Mucosa of descending colon (tissue), 3 donors: Measurements from ENCODE around the gene UXT. TPM values are rescaled to one million over a fixed set of nuclear protein-coding genes. Genes with fewer than 3 reads are reported as not detected.

Experiments used
- ATAC-seq: fragments of 200-7000 bp; cut with Tn5 transposase; one replicate; pipeline ENCODE4 v1.9.1; 2020; ENCODE audit warnings: mild to moderate bottlenecking, moderate library complexity
- DNase-seq, 3 donors: peaks; one replicate each; pipeline ENCODE4 v3.0.0-alpha.2; 2020
- H3K36me3 ChIP-seq: fragments of 200-600 bp; one replicate; pipeline ENCODE4 v1.8.0; 2021; ENCODE audit warnings: low read depth, mild to moderate bottlenecking
- H3K4me1 ChIP-seq: fragments of 200-600 bp; one replicate; pipeline ENCODE4 v1.8.0; 2021; ENCODE audit warnings: low read depth, mild to moderate bottlenecking
- H3K4me3 ChIP-seq: fragments of 200-600 bp; one replicate; pipeline ENCODE4 v1.8.0; 2021; ENCODE audit warnings: mild to moderate bottlenecking
- H3K9me3 ChIP-seq: fragments of 200-600 bp; one replicate; pipeline ENCODE4 v1.8.0; 2021; ENCODE audit warnings: mild to moderate bottlenecking
- CTCF ChIP-seq: fragments of 200-600 bp; IDR thresholded peaks from one replicate; pipeline ENCODE4 v1.8.0; 2022; ENCODE audit warnings: antibody characterized with exemption, mild to moderate bottlenecking
- intact Hi-C, 2 donors: fragments of 100-400 bp; cut with DNase I in 1 of 2; cut with micrococcal nuclease in 1 of 2; formaldehyde crosslinking; loops; one replicate each; pipeline versions ENCODE4 v1.11.0 to v1.11.1; 2022; cut with DNase I, micrococcal nuclease
- total RNA-seq, 3 donors: library from RNA; stranded (reverse); fragmentation: NEBNext Ultra II Directional in 2 of 3; extraction: Animal tissue kit (Norgen Biotek cat#: 25700) in 2 of 3; gene quantifications; one replicate each; pipeline versions ENCODE4 v1.2.1 to v1.2.4, GENCODE V29; 2021 to 2023
- donor health status: DM: no; HTN: no; CAD: no; lungs with moderate emphysema.
- donor health status: DM: no; HTN: no; CAD: no.
- donor health status: DM: no; HTN: yes; CAD: no.

The UXT gene
- total RNA-seq, 3 donors from 2014 or later: 83.1 to 109 (median 96.7) TPM

- DNase-seq: no peak
- intact Hi-C loops: no loop called here
- no peaks in the 10 kb centered on the region for H3K9me3 ChIP-seq
- H3K4me3 ChIP-seq: no peak overlapping the region
- ATAC-seq: no peak
- H3K4me1 ChIP-seq: no peaks in the 10 kb centered on the region
- no peak for TF ChIP-seq CTCF
- H3K36me3 ChIP-seq: no peaks in the 10 kb centered on the region
Measured at GRCh38 chrX:47664737-47665136, 5.8 kb upstream of the UXT start.

- Histone ChIP-seq H3K4me1 (no peaks in the 10 kb centered on the region), H3K9me3 (no peaks in the 10 kb centered on the region), H3K36me3 (no peaks in the 10 kb centered on the region), H3K4me3 (no peak overlapping the region)
- ATAC-seq (no peak), DNase-seq (no peak)
- TF ChIP-seq CTCF: no peak
- intact Hi-C loops: no loop called here
Measured at GRCh38 chrX:47662144-47662657, 3.2 kb upstream of the UXT start.

- no peak for TF ChIP-seq CTCF
- H3K4me3 ChIP-seq: no peak overlapping the region
- H3K36me3 ChIP-seq: no peaks in the 10 kb centered on the region
- no peaks in the 10 kb centered on the region for H3K9me3 ChIP-seq
- H3K4me1 ChIP-seq: no peaks in the 10 kb centered on the region
- intact Hi-C loops: no loop called here
- no peak for ATAC-seq
- no peak for DNase-seq
Measured at GRCh38 chrX:47661539-47661938, 2.6 kb upstream of the UXT start.

GRCh38 chrX:47659421-47659726 is 394 bp upstream of the UXT start:
- intact Hi-C loops: no loop called here
- TF ChIP-seq CTCF: no peak
- ATAC-seq: no peak

GRCh38 chrX:47658301-47658683 is 688 bp downstream of the UXT start:
- no peak for ATAC-seq
- DNase-seq: no peak

More at GRCh38 chrX:47659421-47659726, 394 bp upstream of the UXT start:
- Histone ChIP-seq H3K9me3 (no peaks in the 10 kb centered on the region), H3K4me1 (no peaks in the 10 kb centered on the region), H3K4me3 (peak overlapping the region; percentile 17), H3K36me3 (no peaks in the 10 kb centered on the region)
- DNase-seq: no peak

More at GRCh38 chrX:47658301-47658683, 688 bp downstream of the UXT start:
- TF ChIP-seq CTCF: no peak
- Histone ChIP-seq H3K4me1 (no peaks in the 10 kb centered on the region), H3K4me3 (no peak overlapping the region), H3K9me3 (no peaks in the 10 kb centered on the region), H3K36me3 (no peaks in the 10 kb centered on the region)
- intact Hi-C loops: no loop called here
